Type B pancreatic cell (in vitro differentiated cells): Measurements from ENCODE around the gene C5orf58. TPM values are rescaled to one million over a fixed set of nuclear protein-coding genes. Genes with fewer than 3 reads are reported as not detected.

Source experiments
- DNase-seq: peaks from one replicate; pipeline ENCODE4 v3.0.0; 2021; ENCODE audit warnings: mixed read lengths; ENCODE audit not compliant: unreplicated experiment; ENCODE audit errors: extremely low spot score
- H3K27ac Mint-ChIP-seq: 2 replicates; pipeline ENCODE4 v1.8.0; 2021; ENCODE audit warnings: mild to moderate bottlenecking, mixed read lengths
- H3K27me3 Mint-ChIP-seq: 2 replicates; pipeline ENCODE4 v1.8.0; 2021; ENCODE audit warnings: mixed read lengths
- H3K36me3 Mint-ChIP-seq: 2 replicates; pipeline ENCODE4 v1.8.0; 2021; ENCODE audit warnings: mixed read lengths
- H3K4me1 Mint-ChIP-seq: one replicate; pipeline ENCODE4 v1.8.0; 2021; ENCODE audit warnings: mixed read lengths; ENCODE audit not compliant: unreplicated experiment
- H3K4me3 Mint-ChIP-seq: 2 replicates; pipeline ENCODE4 v1.8.0; 2021; ENCODE audit warnings: mild to moderate bottlenecking, mixed read lengths
- H3K9me3 Mint-ChIP-seq: 2 replicates; pipeline ENCODE4 v1.8.0; 2021; ENCODE audit warnings: mixed read lengths
- long read RNA-seq: library from polyadenylated mRNA; unstranded; transcript quantifications from one replicate; pipeline ENCODE4 v2.0.0, GENCODE V29; 2020
- total RNA-seq: library from RNA; stranded (reverse); gene quantifications from 2 replicates; pipeline ENCODE4 v1.2.1, GENCODE V29; 2021; ENCODE audit warnings: low replicate concordance
- TF ChIP-seq, protein P1 (sequence below): fragments of 200-600 bp; sonication (generic); conservative IDR thresholded peaks from 2 replicates; pipeline ENCODE4 v1.5.0; 2021; ENCODE audit warnings: antibody characterized with exemption, mild to moderate bottlenecking

C5orf58 gene, protein sequence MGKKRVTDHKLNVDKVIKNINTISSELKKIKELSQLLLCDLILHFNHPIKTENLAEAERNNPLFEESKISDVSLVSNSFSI
- not detected in 2 replicates for total RNA-seq
- long read RNA-seq, result 0 reads

DNA sequence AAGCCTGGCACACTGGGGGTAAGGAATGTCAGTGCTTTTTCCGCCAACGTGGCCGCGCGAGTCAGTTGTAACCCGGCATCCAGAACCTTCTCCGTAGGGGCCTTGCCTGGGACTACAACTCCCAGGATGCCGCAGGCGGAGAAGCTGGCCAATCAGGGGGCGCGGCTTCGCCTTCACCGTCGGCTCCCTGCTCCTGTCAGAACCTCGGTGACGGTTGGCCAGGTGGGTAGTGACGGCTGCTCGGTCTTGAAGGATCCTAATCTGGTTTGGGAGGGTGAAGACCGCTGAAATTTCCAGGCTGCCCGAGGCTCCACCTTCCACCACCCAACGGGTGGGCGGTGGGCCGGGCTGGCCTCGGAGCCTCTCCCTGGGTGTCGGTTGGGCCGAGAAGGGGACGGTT is at the start of gene C5orf58:
Gene C5orf58 (plus strand): TSS at position 200 of the 400 bp plus-strand sequence. CDS start 1,992 bp downstream, outside the sequence.
- DNase-seq, result no peak
- H3K27me3 Mint-ChIP-seq, result peaks cover 3% of the 10 kb centered on the region

DNA sequence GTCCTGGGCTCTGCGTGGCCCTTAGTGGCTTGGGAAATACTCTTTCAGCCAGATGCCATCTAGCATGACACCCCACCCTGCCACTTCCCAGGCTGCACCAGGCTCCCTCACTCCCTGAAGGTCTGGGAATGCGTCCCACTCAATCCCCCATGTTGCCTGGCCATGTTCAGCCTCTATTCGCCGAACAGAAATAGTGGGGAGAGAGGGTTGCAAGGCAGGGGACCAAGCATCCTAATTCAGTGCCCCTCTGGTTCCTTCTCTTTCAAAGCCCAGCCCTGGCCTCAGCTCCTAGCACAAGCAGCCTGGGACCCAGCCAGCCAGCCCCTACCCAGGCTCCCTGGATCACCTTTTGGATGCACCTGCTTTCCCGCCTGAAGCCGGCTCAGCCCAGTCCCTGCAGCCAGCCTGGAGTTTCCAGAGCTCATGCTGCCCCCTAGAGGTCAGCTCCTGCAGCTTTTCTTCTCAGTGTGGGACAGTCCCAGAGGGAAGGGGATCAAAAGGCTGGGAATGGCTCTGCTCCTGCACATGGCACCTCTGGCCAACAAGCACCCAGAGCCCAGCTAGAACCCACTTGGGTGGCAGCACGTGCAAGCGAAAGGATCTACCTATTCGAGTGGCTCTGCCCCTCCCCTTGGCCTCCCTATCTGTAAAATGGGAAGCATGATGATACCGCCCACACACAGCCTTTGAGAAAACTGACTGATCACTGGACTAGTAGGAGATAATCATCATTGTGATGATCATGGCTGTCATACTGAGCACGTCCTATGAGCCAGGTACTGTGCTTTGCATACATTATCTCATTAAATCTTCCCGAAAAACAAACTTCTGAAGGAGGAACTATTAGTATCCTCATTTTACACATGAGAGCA is 48.7 kb upstream of the C5orf58 start:
- H3K9me3 Mint-ChIP-seq, result peaks cover under 1% of the 10 kb centered on the region
- peaks cover 12% of the 10 kb centered on the region for H3K4me1 Mint-ChIP-seq
- no peak overlapping the region for H3K27ac Mint-ChIP-seq
- peak; percentile 79 for DNase-seq
- H3K4me3 Mint-ChIP-seq, result no peak overlapping the region
- H3K27me3 Mint-ChIP-seq, result peaks cover 8% of the 10 kb centered on the region
- TF ChIP-seq, protein P1, sequence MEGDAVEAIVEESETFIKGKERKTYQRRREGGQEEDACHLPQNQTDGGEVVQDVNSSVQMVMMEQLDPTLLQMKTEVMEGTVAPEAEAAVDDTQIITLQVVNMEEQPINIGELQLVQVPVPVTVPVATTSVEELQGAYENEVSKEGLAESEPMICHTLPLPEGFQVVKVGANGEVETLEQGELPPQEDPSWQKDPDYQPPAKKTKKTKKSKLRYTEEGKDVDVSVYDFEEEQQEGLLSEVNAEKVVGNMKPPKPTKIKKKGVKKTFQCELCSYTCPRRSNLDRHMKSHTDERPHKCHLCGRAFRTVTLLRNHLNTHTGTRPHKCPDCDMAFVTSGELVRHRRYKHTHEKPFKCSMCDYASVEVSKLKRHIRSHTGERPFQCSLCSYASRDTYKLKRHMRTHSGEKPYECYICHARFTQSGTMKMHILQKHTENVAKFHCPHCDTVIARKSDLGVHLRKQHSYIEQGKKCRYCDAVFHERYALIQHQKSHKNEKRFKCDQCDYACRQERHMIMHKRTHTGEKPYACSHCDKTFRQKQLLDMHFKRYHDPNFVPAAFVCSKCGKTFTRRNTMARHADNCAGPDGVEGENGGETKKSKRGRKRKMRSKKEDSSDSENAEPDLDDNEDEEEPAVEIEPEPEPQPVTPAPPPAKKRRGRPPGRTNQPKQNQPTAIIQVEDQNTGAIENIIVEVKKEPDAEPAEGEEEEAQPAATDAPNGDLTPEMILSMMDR, result peak; percentile 87
- H3K36me3 Mint-ChIP-seq, result no peaks in the 10 kb centered on the region

More for the DNA sequence above, at the start of gene C5orf58:
- Mint-ChIP-seq H3K27ac (no peak within 1 kb of the TSS), H3K36me3 (no peaks in the 10 kb centered on the region), H3K9me3 (no peaks in the 10 kb centered on the region), H3K4me1 (peaks cover 12% of the 10 kb centered on the region), H3K4me3 (no peak within 1 kb of the TSS)
- TF ChIP-seq, protein P1, result no peak

DNA sequence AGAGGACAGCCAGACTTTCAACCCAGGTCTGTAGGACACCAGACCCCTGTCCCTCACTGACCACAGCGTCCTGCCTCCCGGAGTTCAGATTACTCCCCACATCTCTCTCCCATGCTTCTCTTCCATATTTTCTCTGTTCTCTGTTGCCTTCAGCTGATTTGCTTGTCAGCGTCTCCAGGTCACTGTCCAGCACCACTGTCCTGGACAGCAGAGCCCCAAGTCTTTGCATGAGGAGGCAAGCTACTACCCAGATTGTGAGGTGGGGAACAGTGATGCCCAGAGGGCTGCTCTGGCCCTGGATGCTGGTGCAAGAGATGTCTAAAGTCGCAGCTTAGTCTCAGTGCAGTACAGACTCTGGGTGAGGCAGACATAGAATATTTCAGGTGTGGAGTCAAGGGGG is 48.0 kb upstream of the C5orf58 start:
- TF ChIP-seq, protein P1, result no peak
- Mint-ChIP-seq H3K27ac (no peak overlapping the region), H3K36me3 (no peaks in the 10 kb centered on the region), H3K9me3 (peaks cover 5% of the 10 kb centered on the region), H3K27me3 (peaks cover 14% of the 10 kb centered on the region), H3K4me3 (no peak overlapping the region), H3K4me1 (peaks cover 12% of the 10 kb centered on the region)
- DNase-seq, result no peak

DNA sequence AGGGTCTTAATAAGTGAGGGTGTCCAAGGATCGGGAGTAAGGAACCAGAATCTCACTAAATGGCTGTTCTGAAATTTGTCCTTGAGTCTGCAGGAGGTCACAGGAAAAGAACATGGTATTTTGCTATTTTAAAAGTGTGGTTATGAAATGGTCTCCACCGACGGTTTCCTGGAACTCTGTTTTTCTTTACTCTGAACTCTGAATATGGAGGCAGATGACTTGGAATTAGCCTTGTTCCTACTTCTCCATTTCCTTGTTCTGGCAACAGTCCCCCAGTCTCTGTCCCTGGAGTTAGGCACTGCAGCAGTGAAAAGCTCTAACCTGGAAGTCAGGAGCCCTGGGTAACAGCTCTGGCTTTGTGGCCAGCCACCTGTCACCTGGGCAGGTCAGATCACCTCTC is 46.6 kb upstream of the C5orf58 start:
- Mint-ChIP-seq H3K4me3 (no peak overlapping the region), H3K27ac (no peak overlapping the region), H3K36me3 (no peaks in the 10 kb centered on the region)

DNA sequence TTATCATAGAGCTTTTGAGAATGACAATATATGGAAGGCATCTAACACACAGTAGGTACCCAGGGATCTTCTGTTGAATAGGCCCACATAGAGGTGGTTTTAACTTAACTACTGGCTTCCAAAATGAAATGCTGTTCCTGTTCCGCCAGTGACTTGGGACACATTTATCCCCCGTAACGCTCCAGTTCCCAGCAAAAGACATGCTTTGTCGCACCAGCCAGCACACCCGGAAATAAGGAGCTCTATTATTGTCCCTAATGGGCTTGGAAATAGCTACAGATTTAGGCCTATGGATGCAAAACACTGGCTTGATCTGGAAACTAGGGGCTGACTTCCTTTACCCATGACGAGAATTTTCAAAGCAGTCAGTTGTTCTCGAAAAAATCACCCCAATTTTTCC is 45.9 kb upstream of the C5orf58 start:
- peaks cover 24% of the 10 kb centered on the region for H3K27me3 Mint-ChIP-seq
- no peak overlapping the region for H3K27ac Mint-ChIP-seq
- H3K4me3 Mint-ChIP-seq, result no peak overlapping the region
- peaks cover 9% of the 10 kb centered on the region for H3K4me1 Mint-ChIP-seq
- DNase-seq, result no peak
- peaks cover 5% of the 10 kb centered on the region for H3K9me3 Mint-ChIP-seq
- TF ChIP-seq, protein P1, result no peak
- no peaks in the 10 kb centered on the region for H3K36me3 Mint-ChIP-seq

More for the DNA sequence above, 46.6 kb upstream of the C5orf58 start:
- DNase-seq, result no peak
- peaks cover 5% of the 10 kb centered on the region for H3K9me3 Mint-ChIP-seq
- peaks cover 24% of the 10 kb centered on the region for H3K27me3 Mint-ChIP-seq
- TF ChIP-seq, protein P1, result no peak
- H3K4me1 Mint-ChIP-seq, result peaks cover 12% of the 10 kb centered on the region
